SK-N-SH treated with all-trans-retinoic acid at 6 μM for 48 hours (cell line): ENCODE results near the gene AKT3.

Source experiments
- ATAC-seq: fragments of 200-7000 bp; cut with Tn5 transposase; 3 replicates; pipeline ENCODE4 v1.9.1; 2020; ENCODE audit warnings: mild to moderate bottlenecking, moderate library complexity
- ARNTL ChIP-seq: fragments of 450-650 bp; formaldehyde crosslinking; IDR thresholded peaks from 2 replicates; pipeline ENCODE4 v1.5.0; 2020; ENCODE audit warnings: low read depth, mild to moderate bottlenecking, moderate library complexity, borderline replicate concordance
- BACH2 ChIP-seq: fragments of 250-450 bp; sonication (Bioruptor Pico); IDR thresholded peaks from 2 replicates; pipeline ENCODE4 v1.9.0; 2021; ENCODE audit warnings: mild to moderate bottlenecking, borderline replicate concordance
- CSDC2 ChIP-seq: fragments of 250-450 bp; sonication (Bioruptor Pico); IDR thresholded peaks from 2 replicates; pipeline ENCODE4 v1.5.0; 2020; ENCODE audit warnings: mild to moderate bottlenecking, moderate library complexity
- ESRRG ChIP-seq: fragments of 250-450 bp; sonication (Bioruptor Pico); IDR thresholded peaks from 2 replicates; pipeline ENCODE4 v1.6.1; 2021; ENCODE audit warnings: mild to moderate bottlenecking
- GLIS3 ChIP-seq: fragments of 250-450 bp; sonication (Bioruptor Pico); IDR thresholded peaks from 2 replicates; pipeline ENCODE4 v1.5.0; 2020; ENCODE audit warnings: mild to moderate bottlenecking, moderate library complexity
- ISL1 ChIP-seq: fragments of 250-450 bp; sonication (Bioruptor Pico); IDR thresholded peaks from 2 replicates; pipeline ENCODE4 v2.1.2; 2022; ENCODE audit warnings: mild to moderate bottlenecking, moderate library complexity
- OSR1 ChIP-seq: fragments of 250-450 bp; sonication (Bioruptor Pico); IDR thresholded peaks from 2 replicates; pipeline ENCODE4 v1.8.0; 2022; ENCODE audit warnings: moderate library complexity, mild to moderate bottlenecking, inconsistent platforms
- PPARA ChIP-seq: fragments of 250-450 bp; sonication (Bioruptor Pico); IDR thresholded peaks from 2 replicates; pipeline ENCODE4 v1.5.0; 2020; ENCODE audit warnings: mild to moderate bottlenecking, borderline replicate concordance
- RARB ChIP-seq: fragments of 250-450 bp; sonication (Bioruptor Pico); IDR thresholded peaks from 2 replicates; pipeline ENCODE4 v1.8.0; 2021; ENCODE audit warnings: mild to moderate bottlenecking, moderate library complexity
- SNAI2 ChIP-seq: fragments of 250-450 bp; sonication (Bioruptor Pico); IDR thresholded peaks from 2 replicates; pipeline ENCODE4 v1.5.0; 2020; ENCODE audit warnings: mild to moderate bottlenecking, moderate library complexity
- TCF4 ChIP-seq: fragments of 250-450 bp; sonication (Bioruptor Pico); IDR thresholded peaks from 2 replicates; pipeline ENCODE4 v1.8.0; 2021; ENCODE audit warnings: mild to moderate bottlenecking, moderate library complexity, borderline replicate concordance
- TOX ChIP-seq: fragments of 250-450 bp; sonication (Bioruptor Pico); IDR thresholded peaks from 2 replicates; pipeline ENCODE4 v1.8.0; 2021; ENCODE audit warnings: mild to moderate bottlenecking, moderate library complexity, borderline replicate concordance
- ZFP3 ChIP-seq: fragments of 250-450 bp; sonication (Bioruptor Pico); IDR thresholded peaks from 2 replicates; pipeline ENCODE4 v1.5.0; 2020; ENCODE audit warnings: mild to moderate bottlenecking, moderate library complexity
- ZFP30 ChIP-seq: fragments of 450-650 bp; formaldehyde crosslinking; IDR thresholded peaks from 2 replicates; pipeline ENCODE4 v1.5.0; 2022; ENCODE audit warnings: mild to moderate bottlenecking, moderate library complexity
- ZNF70 ChIP-seq: fragments of 450-650 bp; formaldehyde crosslinking; IDR thresholded peaks from 2 replicates; pipeline ENCODE4 v1.5.0; 2020; ENCODE audit warnings: mild to moderate bottlenecking, moderate library complexity
- ZNF8 ChIP-seq: fragments of 450-650 bp; formaldehyde crosslinking; IDR thresholded peaks from 2 replicates; pipeline ENCODE4 v1.5.0; 2020; ENCODE audit warnings: mild to moderate bottlenecking, moderate library complexity
- TF ChIP-seq, protein P1 (sequence below): fragments of 250-450 bp; sonication (Bioruptor Pico); IDR thresholded peaks from 2 replicates; pipeline ENCODE4 v1.5.1; 2020; ENCODE audit warnings: low read depth, mild to moderate bottlenecking, moderate library complexity
- TF ChIP-seq, protein P2 (sequence below): fragments of 250-450 bp; sonication (Bioruptor Pico); IDR thresholded peaks from 2 replicates; pipeline ENCODE4 v1.8.0; 2020; ENCODE audit warnings: mild to moderate bottlenecking, moderate library complexity, borderline replicate concordance
- TF ChIP-seq, protein P3 (sequence below): fragments of 250-450 bp; sonication (Bioruptor Pico); IDR thresholded peaks from 2 replicates; pipeline ENCODE4 v1.5.1; 2021; ENCODE audit warnings: mild to moderate bottlenecking, moderate library complexity
- TF ChIP-seq, protein P4 (sequence below): fragments of 250-450 bp; sonication (Bioruptor Pico); IDR thresholded peaks from 2 replicates; pipeline ENCODE4 v1.5.0; 2020; ENCODE audit warnings: mild to moderate bottlenecking, moderate library complexity
- TF ChIP-seq, protein P5 (sequence below): fragments of 250-450 bp; sonication (Bioruptor Pico); IDR thresholded peaks from 2 replicates; pipeline ENCODE4 v1.8.0; 2021; ENCODE audit warnings: low read depth, mild to moderate bottlenecking, moderate library complexity, borderline replicate concordance

AKT3 gene

DNA sequence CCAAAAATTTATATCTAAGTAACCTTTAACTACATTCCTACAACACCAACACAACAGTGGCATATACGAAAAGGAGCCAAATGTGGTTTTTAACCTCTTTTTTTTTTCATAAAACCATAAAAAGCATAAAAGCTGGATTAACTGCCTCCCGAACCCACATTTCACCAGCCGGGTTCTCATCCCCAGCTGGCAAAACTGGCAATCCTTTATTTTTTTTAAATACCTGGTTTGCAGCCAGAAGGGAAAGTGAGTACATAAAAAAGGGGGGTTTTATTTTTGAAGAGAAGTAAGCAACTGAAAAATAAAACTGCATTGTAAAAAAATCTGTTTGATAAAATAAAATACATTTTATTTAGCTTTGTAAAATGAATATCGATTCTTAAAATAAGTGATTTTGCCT, 295.4 kb downstream of the AKT3 start:
- TF ChIP-seq, protein P1, sequence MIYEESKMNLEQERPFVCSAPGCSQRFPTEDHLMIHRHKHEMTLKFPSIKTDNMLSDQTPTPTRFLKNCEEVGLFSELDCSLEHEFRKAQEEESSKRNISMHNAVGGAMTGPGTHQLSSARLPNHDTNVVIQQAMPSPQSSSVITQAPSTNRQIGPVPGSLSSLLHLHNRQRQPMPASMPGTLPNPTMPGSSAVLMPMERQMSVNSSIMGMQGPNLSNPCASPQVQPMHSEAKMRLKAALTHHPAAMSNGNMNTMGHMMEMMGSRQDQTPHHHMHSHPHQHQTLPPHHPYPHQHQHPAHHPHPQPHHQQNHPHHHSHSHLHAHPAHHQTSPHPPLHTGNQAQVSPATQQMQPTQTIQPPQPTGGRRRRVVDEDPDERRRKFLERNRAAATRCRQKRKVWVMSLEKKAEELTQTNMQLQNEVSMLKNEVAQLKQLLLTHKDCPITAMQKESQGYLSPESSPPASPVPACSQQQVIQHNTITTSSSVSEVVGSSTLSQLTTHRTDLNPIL (CRISPR knock-in tag), result no peak
- no peak for ATAC-seq

DNA sequence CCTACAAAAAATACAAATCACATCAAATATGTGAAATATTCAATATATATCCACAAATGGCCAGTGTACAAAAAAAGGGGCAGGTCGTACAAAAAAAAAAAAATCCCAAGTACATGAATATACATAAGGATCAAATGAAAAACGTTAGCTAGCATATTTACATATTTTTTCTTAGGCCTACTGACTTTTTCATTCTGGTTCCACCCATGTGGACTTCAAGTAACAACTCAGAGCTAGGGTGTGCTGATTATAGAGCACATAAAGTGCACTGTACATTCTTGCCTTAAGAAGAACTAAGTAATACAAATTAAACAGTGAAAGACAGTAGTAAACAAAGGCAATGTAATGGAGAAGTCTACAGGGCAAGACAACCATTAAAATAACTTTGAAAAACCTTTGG, 297.0 kb downstream of the AKT3 start:
- ATAC-seq, result no peak
- TF ChIP-seq ESRRG (CRISPR knock-in tag) (no peak), ARNTL (no peak), PPARA (CRISPR knock-in tag) (no peak), ZNF8 (CRISPR knock-in tag) (no peak), ZNF70 (CRISPR knock-in tag) (no peak), ISL1 (CRISPR knock-in tag) (no peak), ZFP3 (CRISPR knock-in tag) (no peak)
- TF ChIP-seq, protein P2, sequence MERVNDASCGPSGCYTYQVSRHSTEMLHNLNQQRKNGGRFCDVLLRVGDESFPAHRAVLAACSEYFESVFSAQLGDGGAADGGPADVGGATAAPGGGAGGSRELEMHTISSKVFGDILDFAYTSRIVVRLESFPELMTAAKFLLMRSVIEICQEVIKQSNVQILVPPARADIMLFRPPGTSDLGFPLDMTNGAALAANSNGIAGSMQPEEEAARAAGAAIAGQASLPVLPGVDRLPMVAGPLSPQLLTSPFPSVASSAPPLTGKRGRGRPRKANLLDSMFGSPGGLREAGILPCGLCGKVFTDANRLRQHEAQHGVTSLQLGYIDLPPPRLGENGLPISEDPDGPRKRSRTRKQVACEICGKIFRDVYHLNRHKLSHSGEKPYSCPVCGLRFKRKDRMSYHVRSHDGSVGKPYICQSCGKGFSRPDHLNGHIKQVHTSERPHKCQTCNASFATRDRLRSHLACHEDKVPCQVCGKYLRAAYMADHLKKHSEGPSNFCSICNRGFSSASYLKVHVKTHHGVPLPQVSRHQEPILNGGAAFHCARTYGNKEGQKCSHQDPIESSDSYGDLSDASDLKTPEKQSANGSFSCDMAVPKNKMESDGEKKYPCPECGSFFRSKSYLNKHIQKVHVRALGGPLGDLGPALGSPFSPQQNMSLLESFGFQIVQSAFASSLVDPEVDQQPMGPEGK (CRISPR knock-in tag), result no peak
- TF ChIP-seq, protein P1 (CRISPR knock-in tag), result no peak
- TF ChIP-seq, protein P3, sequence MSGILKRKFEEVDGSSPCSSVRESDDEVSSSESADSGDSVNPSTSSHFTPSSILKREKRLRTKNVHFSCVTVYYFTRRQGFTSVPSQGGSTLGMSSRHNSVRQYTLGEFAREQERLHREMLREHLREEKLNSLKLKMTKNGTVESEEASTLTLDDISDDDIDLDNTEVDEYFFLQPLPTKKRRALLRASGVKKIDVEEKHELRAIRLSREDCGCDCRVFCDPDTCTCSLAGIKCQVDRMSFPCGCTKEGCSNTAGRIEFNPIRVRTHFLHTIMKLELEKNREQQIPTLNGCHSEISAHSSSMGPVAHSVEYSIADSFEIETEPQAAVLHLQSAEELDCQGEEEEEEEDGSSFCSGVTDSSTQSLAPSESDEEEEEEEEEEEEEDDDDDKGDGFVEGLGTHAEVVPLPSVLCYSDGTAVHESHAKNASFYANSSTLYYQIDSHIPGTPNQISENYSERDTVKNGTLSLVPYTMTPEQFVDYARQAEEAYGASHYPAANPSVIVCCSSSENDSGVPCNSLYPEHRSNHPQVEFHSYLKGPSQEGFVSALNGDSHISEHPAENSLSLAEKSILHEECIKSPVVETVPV (CRISPR knock-in tag), result no peak
- TF ChIP-seq, protein P4, sequence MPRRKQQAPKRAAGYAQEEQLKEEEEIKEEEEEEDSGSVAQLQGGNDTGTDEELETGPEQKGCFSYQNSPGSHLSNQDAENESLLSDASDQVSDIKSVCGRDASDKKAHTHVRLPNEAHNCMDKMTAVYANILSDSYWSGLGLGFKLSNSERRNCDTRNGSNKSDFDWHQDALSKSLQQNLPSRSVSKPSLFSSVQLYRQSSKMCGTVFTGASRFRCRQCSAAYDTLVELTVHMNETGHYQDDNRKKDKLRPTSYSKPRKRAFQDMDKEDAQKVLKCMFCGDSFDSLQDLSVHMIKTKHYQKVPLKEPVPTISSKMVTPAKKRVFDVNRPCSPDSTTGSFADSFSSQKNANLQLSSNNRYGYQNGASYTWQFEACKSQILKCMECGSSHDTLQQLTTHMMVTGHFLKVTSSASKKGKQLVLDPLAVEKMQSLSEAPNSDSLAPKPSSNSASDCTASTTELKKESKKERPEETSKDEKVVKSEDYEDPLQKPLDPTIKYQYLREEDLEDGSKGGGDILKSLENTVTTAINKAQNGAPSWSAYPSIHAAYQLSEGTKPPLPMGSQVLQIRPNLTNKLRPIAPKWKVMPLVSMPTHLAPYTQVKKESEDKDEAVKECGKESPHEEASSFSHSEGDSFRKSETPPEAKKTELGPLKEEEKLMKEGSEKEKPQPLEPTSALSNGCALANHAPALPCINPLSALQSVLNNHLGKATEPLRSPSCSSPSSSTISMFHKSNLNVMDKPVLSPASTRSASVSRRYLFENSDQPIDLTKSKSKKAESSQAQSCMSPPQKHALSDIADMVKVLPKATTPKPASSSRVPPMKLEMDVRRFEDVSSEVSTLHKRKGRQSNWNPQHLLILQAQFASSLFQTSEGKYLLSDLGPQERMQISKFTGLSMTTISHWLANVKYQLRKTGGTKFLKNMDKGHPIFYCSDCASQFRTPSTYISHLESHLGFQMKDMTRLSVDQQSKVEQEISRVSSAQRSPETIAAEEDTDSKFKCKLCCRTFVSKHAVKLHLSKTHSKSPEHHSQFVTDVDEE (CRISPR knock-in tag), result no peak

DNA sequence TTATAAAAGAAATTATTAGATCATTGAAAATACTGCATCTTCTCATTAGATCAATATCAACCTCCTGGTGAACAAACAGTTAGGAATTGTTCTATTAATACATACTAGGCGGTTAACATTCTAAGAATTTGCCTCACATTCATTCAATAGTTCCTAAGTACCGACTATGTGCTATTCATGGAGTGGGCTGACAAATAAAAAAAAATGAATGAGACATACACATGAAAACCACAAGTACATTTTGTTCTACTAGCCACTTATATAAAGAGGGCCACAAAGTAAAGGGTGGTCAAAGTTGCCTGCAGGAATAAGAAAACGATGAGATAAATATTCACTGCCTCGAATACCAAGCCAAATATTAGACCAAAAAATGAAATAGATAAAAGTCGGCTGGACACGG, 299.8 kb downstream of the AKT3 start:
- no peak for ATAC-seq
- TF ChIP-seq TOX (CRISPR knock-in tag), result no peak
- TF ChIP-seq SNAI2 (CRISPR knock-in tag), result no peak
- TF ChIP-seq ESRRG (CRISPR knock-in tag), result no peak
- no peak for TF ChIP-seq ARNTL
- no peak for TF ChIP-seq ZNF70 (CRISPR knock-in tag)
- TF ChIP-seq ZFP30 (CRISPR knock-in tag), result no peak
- no peak for TF ChIP-seq RARB
- no peak for TF ChIP-seq TCF4 (CRISPR knock-in tag)

DNA sequence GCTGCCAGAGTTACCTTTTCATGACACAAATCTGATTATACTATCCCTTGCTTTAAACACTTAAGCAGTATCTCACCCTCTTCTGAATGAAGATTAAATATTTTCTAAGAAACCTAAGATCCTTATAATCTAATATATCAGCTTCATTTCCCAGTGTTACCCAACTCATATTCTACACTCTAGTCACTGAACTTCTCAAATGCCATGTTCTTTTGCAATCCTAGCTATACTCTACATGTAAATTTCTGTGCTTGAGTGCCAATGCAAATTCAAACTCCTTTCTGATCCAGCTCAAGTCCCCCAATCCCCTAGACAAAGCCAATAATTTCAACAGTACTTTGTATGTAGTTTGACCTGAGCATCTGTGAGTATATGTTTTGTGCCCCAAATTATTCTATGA, 300.3 kb downstream of the AKT3 start:
- no peak for TF ChIP-seq CSDC2 (CRISPR knock-in tag)
- no peak for ATAC-seq

DNA sequence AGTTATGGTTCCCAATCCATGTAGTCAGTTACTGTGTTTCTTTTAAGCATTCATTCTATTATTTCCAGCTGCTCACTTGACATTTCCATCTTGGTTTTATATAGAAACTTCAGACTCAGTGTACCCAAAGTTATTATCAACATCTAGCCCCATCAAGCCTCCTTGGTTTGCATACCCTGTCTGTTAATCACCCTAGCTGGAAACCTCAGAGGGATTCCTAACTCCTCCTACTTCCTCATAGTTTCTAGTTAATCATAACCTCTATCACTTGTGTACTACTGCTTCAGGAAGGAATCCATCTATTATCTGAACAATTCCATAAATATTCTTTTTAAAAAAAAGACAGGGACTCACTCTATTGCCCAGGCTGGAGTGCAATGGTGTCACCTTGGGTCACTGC, 300.9 kb downstream of the AKT3 start:
- ATAC-seq, result peak; percentile 83
- TF ChIP-seq ZFP3 (CRISPR knock-in tag), result no peak
- TF ChIP-seq BACH2 (CRISPR knock-in tag), result no peak
- no peak for TF ChIP-seq ZNF70 (CRISPR knock-in tag)
- TF ChIP-seq, protein P2 (CRISPR knock-in tag), result no peak
- no peak for TF ChIP-seq OSR1 (CRISPR knock-in tag)
- TF ChIP-seq, protein P1 (CRISPR knock-in tag), result no peak
- TF ChIP-seq RARB, result no peak
- TF ChIP-seq, protein P5, sequence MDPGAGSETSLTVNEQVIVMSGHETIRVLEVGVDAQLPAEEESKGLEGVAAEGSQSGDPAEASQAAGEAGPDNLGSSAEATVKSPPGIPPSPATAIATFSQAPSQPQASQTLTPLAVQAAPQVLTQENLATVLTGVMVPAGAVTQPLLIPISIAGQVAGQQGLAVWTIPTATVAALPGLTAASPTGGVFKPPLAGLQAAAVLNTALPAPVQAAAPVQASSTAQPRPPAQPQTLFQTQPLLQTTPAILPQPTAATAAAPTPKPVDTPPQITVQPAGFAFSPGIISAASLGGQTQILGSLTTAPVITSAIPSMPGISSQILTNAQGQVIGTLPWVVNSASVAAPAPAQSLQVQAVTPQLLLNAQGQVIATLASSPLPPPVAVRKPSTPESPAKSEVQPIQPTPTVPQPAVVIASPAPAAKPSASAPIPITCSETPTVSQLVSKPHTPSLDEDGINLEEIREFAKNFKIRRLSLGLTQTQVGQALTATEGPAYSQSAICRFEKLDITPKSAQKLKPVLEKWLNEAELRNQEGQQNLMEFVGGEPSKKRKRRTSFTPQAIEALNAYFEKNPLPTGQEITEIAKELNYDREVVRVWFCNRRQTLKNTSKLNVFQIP (CRISPR knock-in tag), result no peak
- no peak for TF ChIP-seq ISL1 (CRISPR knock-in tag)
- no peak for TF ChIP-seq GLIS3 (CRISPR knock-in tag)
- TF ChIP-seq SNAI2 (CRISPR knock-in tag), result no peak
